Right ventricle myocardium inferior (tissue), 1 donor: ENCODE results near the gene SPATA20. TPM values are rescaled to one million over a fixed set of nuclear protein-coding genes. Genes with fewer than 3 reads are reported as not detected.
A peak's percentile ranks its signal among the peaks of the same experiment; 100 is the strongest.

ENCODE experiments used
- ATAC-seq: fragments of 200-7000 bp; cut with Tn5 transposase; one replicate; pipeline ENCODE4 v1.9.1; 2020; ENCODE audit warnings: mild to moderate bottlenecking, moderate library complexity
- DNase-seq: peaks from one replicate; pipeline ENCODE4 v3.0.0; 2021; ENCODE audit errors: missing footprints
- intact Hi-C: fragments of 100-400 bp; cut with DNase I; formaldehyde crosslinking; loops from one replicate; pipeline ENCODE4 v1.11.0; 2022
- total RNA-seq: library from RNA; stranded (reverse); fragmentation: NEBNext Ultra II Directional; extraction: Animal tissue kit (Norgen Biotek cat#: 25700); gene quantifications from one replicate; pipeline ENCODE4 v1.2.1, GENCODE V29; 2021
- donor health status: DM: no; HTN: yes; CAD: no; lungs with severe emphysema.

Gene SPATA20
- total RNA-seq, 1 donor from 2014 or later: 60.4 TPM

- ATAC-seq: no peak
- intact Hi-C loops: loop anchor here (5.0 to 10.0 kb wide), 2 partner anchors 133 to 405 kb away; no protein-coding TSS in a partner anchor
- no peak for DNase-seq
Observed at GRCh38 chr17:50549256-50549941, 2.4 kb downstream of the SPATA20 start.

DNA sequence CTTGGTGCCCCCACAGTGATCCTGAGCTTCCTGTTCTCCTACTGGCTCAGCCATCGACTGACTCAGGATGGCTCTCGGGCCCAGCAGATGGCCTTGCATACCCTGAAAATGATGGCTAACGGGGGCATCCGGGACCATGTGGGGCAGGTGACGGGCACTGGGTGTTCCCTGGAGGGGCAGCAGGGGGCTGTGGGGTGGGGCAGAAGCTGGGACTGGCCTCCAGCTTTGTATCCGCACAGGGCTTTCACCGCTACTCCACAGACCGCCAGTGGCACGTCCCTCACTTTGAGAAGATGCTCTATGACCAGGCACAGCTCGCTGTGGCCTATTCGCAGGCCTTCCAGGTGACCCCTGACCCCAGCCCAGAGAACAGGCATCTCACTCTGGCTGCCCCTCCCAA is 3.0 kb downstream of the SPATA20 start:
- intact Hi-C loops: loop anchor here (5.0 to 10.0 kb wide), 2 partner anchors 132 to 405 kb away; no protein-coding TSS in a partner anchor
- DNase-seq (no peak), ATAC-seq (no peak)

DNA sequence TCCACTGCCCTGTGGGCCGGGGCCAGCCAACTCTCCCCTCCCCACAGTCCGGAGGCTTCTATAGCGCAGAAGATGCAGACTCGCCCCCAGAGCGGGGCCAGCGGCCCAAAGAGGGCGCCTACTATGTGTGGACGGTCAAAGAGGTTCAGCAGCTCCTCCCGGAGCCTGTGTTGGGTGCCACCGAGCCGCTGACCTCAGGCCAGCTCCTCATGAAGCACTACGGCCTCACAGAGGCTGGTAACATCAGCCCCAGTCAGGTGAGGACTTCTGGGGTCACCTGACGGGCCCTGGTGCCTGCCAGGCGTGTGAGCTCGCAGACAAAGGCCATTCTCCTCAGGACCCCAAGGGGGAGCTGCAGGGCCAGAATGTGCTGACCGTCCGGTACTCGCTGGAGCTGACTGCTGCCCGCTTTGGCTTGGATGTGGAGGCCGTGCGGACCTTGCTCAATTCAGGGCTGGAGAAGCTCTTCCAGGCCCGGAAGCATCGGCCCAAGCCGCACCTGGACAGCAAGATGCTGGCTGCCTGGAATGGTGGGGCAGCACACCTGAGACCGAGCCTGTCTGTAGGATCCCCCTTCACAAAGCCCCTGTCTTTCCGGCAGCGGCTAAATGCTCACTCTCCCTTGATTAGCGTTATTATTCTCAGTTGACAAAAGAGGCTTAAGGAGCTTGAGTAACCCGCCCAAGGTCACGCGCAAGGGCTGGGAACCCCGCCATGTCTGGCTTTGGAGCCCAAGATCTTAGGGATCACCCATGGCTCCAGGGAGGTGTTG is 3.9 kb downstream of the SPATA20 start:
- peak; percentile 84 for DNase-seq
- peak; percentile 76 for ATAC-seq

GRCh38 chr17:50551433-50551815 is 4.5 kb downstream of the SPATA20 start:
- intact Hi-C loops: loop anchor here (1.0 kb wide), 1 partner anchor 62 kb away; no protein-coding TSS in a partner anchor
- DNase-seq (no peak), ATAC-seq (no peak)

More for the DNA sequence above, 3.9 kb downstream of the SPATA20 start:
- intact Hi-C loops: loop anchor here (1.0 kb wide), 1 partner anchor 62 kb away; no protein-coding TSS in a partner anchor

DNA sequence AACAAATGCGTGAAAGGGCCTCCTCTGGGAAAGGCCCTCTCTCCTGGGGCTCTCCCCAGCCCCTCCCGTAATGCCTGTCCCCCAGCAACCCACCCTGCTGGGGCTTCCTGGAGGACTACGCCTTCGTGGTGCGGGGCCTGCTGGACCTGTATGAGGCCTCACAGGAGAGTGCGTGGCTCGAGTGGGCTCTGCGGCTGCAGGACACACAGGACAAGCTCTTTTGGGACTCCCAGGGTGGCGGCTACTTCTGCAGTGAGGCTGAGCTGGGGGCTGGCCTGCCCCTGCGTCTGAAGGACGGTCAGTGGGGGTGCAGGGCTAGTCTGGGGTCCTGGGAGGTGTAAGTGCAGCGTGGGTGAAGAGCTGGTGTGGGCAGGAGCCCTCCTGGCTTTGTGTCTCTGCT is 4.9 kb downstream of the SPATA20 start:
- no peak for ATAC-seq
- intact Hi-C loops: loop anchor here (1.0 kb wide), 1 partner anchor 61 kb away; no protein-coding TSS in a partner anchor
- DNase-seq: no peak

- ATAC-seq: no peak
- no peak for DNase-seq
- intact Hi-C loops: no loop called here
Observed at GRCh38 chr17:50554201-50554600, 7.2 kb downstream of the SPATA20 start.

DNA sequence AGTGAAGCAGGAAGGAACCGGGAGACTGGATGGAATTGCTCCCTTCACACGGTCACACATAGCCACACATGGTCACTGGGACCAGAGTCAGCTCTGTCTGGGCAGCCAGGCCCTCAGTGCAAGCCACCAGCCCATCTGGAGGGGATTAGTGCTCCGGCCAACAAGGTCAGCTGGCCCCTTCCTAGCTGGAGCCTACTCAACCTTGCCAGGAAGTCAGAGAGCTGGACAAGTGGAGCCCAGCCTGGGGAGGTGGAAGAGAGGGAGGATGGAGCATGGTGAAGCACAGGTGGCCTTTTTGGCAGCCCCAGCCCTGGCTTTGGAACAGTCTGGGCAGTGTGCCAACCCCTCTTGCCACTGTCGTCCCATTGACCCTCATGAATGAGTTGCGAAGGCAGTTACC is 9.8 kb downstream of the SPATA20 start:
- ATAC-seq (no peak), DNase-seq (no peak)
- intact Hi-C loops: no loop called here

GRCh38 chr17:50557630-50558029 is 10.7 kb downstream of the SPATA20 start:
- no peak for ATAC-seq
- no peak for DNase-seq
- intact Hi-C loops: no loop called here

DNA sequence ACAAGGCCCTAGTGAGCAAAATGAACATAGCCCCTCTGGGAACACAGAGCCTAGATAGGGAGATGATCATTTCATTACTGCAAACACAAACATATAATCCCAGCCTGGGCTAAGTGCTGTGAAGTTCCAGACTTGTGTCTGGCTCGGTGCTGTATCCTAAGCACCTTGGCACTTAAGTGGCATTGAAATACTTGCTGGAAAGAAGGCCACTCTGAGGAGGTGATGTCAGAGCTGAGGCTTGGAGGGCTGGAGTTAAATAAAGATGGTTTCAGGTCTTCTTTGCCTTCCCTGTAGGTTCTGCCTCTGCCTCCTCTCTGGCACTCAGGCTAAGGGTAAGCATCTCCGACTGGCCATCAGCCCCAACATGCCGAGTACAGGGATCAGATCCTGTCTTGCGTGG is 11.1 kb downstream of the SPATA20 start:
- no peak for DNase-seq
- intact Hi-C loops: no loop called here
- ATAC-seq: no peak

GRCh38 chr17:50558581-50558940 is 11.6 kb downstream of the SPATA20 start:
- intact Hi-C loops: no loop called here
- DNase-seq (no peak), ATAC-seq (no peak)

GRCh38 chr17:50558941-50559614 is 12.1 kb downstream of the SPATA20 start:
- ATAC-seq (no peak), DNase-seq (no peak)
- intact Hi-C loops: no loop called here

GRCh38 chr17:50559674-50560184 is 12.8 kb downstream of the SPATA20 start:
- intact Hi-C loops: no loop called here
- DNase-seq: no peak

DNA sequence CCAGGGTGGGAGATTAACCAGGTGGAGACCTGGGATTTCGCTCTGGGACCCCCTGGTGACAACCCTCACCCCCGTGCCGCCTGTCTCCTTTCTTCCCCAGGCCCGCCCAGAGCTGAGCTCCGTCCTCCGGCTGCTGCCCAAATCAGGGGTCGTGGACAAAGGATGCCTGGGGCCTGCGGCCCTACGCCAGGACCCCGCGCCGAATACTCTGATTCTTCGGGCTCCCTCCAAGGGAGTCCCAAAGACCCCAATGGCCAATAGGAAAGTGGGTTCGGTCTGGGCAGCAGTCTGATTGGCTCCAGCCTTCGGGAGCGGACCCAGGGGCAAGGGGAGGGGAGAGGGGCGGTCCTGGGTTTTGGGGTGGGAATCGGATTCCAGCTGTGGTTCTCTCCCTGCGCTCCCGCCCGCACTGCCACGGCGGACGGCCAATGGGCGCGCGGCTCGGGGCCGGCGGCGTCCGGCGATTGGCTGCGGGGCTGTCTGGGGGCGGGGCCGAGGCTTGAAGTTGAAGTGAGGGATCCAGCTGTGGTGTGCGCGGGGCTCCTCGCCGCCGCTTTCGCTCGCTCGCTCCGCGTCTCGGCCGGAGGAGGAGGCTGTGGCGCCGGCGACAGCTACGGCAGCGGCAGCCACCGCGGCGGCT is 13.3 kb downstream of the SPATA20 start, which contains the start of gene CACNA1G:
TSS of gene CACNA1G (plus strand) at position 531 of the 640 bp plus-strand sequence. CDS start 745 bp downstream, outside the sequence.
- DNase-seq: peak; percentile 92
- intact Hi-C loops: no loop called here
- peak; percentile 94 for ATAC-seq

More at GRCh38 chr17:50559674-50560184, 12.8 kb downstream of the SPATA20 start:
- peak; percentile 37 for ATAC-seq

GRCh38 chr17:50560931-50561745 is 14.2 kb downstream of the SPATA20 start:
- intact Hi-C loops: no loop called here
- DNase-seq (no peak), ATAC-seq (no peak)

GRCh38 chr17:50561746-50562141 is 14.8 kb downstream of the SPATA20 start:
- intact Hi-C loops: no loop called here
- DNase-seq (no peak), ATAC-seq (no peak)

GRCh38 chr17:50562242-50563091 is 15.5 kb downstream of the SPATA20 start:
- DNase-seq (no peak), ATAC-seq (no peak)
- intact Hi-C loops: no loop called here

- intact Hi-C loops: no loop called here
- DNase-seq: no peak
- no peak for ATAC-seq
Observed at GRCh38 chr17:50563092-50563511, 16.1 kb downstream of the SPATA20 start.
